GM12891 (cell line): ENCODE results near the gene ERI2.

Experiments used
- PAX5 ChIP-seq: IDR thresholded peaks from 2 replicates; pipeline ENCODE4 v1.6.1; 2011; ENCODE audit warnings: low read length, moderate library complexity, mild to moderate bottlenecking; ENCODE audit not compliant: insufficient read depth, severe bottlenecking
- POLR2A ChIP-seq: IDR thresholded peaks from 2 replicates; pipeline ENCODE4 v1.6.1; 2011; ENCODE audit warnings: low read depth, low read length, control low read depth
- POLR2AphosphoS5 ChIP-seq: IDR thresholded peaks from 2 replicates; pipeline ENCODE4 v1.6.1; 2011; ENCODE audit warnings: low read depth, low read length, control low read depth
- POU2F2 ChIP-seq: IDR thresholded peaks from 2 replicates; pipeline ENCODE4 v1.6.1; 2011; ENCODE audit warnings: low read depth, mild to moderate bottlenecking, control low read depth, low read length, moderate library complexity
- SPI1 ChIP-seq: IDR thresholded peaks from 2 replicates; pipeline ENCODE4 v1.6.1; 2011; ENCODE audit warnings: low read depth, low read length, control low read depth
- TAF1 ChIP-seq: IDR thresholded peaks from 2 replicates; pipeline ENCODE4 v1.6.1; 2011; ENCODE audit warnings: low read depth, low read length, control low read depth

DNA sequence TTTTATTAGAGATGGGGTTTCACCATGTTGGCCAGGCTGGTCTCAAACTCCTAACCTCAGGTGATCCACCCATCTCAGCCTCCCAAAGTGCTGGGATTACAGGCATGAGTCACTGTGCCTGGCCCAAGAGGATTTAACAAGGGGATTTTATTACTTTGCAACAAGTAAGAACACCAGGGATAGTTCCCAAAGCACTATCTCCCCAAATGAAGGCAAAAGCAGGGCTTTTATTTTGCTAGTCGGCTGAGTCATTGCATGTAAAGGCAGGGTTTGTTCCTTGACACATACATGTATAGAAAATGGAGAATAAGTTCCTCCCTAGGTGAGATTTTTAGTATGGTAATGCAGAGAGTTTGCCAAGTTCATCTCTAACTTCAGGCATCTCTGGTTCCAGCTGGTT is 24.1 kb upstream of the ERI2 start:
- TF ChIP-seq POLR2A: no peak
- TF ChIP-seq TAF1: no peak
- TF ChIP-seq POLR2AphosphoS5: no peak
- no peak for TF ChIP-seq PAX5
- no peak for TF ChIP-seq SPI1
- TF ChIP-seq POU2F2: no peak
